ENCODE measurements around the gene MSI2.

The MSI2 gene

DNA sequence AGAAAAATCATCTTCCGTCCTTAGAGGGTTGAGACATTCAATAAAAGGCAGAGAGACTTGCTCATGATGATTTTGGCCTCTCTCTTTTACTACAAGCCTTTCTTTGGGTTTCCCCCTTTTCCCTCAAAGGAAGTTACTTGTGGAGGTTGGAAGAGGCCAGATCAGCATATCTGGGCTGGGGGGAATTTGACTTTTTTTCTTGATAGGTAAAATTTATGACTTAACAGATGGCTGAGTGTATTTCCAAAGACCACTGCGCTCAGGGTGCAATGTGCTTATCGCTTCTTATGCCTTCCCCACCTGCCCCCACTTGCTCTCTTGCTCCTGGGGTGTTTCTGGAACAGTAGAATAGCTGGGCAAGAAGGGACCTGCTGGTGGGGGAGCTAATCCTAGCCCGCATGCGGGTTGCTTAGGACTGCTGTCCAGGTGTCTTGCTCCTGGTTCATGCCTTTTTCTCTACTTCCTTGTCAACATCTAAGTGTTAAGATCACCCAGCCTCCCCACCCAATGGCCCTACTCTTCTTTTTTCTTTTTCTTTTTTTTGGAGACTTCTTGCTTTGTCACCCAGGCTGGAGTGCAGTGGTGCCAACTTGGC, 131.9 kb downstream of the MSI2 start:
- in situ Hi-C loops (cut with MboI; ENCODE audit: low sequenced_read_pairs): no loop called here

DNA sequence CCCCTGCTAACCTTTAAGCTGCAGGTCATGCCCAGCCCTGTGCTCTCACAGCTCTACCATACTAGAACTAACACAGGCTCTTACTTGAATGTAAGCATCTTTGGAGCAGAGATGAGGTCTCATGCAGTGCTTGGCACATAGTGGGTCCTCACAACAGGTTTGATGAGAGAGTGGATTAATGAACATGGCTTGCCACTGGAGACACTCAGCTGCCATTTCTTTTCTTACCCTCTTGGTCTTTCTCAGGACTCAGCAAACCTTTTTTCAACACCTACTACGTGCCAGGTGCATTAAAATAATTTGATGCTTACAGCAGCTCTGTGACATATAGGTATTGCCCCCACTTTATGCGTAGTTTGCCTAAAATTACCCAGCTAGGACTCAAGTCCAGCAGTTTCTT, 133.2 kb downstream of the MSI2 start:
- in situ Hi-C loops (cut with MboI; ENCODE audit: low sequenced_read_pairs): no loop called here

DNA sequence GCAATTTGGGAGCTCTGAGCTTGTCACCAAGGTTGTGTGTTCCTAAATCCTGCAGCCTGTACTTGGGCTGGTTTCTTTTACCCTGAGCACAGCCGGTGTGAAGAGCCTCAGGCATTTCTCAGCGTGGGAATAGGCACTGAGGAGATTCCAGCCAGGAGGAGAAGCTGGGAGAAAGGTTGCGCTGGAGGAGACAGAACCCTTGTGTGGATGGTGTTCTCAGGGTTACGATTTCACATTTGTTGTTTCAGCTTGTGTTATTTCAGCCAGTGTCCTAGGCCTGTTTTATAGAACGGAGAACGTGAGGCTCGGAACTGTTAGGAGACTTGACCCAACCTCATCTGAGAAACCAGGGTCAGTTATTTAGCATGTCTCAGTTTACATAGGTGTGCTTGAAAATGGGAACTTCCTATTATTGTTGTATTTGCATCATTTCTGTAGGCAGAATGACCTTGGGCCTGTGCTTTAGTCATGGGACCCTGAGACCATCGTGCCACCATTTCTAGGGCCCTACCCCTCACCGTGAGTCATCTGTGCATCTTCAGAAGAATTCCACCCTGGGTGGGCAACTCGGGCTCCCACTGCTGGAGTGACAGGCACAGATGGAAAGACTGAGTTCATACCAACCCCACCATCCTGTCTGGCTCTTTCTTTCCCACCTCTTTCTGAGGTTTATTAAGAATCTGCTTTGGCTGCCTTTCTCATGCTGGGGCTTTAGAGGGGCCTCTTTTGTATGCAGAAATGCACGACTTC, 134.9 kb downstream of the MSI2 start:
- in situ Hi-C loops (cut with MboI; ENCODE audit: low sequenced_read_pairs): no loop called here

DNA sequence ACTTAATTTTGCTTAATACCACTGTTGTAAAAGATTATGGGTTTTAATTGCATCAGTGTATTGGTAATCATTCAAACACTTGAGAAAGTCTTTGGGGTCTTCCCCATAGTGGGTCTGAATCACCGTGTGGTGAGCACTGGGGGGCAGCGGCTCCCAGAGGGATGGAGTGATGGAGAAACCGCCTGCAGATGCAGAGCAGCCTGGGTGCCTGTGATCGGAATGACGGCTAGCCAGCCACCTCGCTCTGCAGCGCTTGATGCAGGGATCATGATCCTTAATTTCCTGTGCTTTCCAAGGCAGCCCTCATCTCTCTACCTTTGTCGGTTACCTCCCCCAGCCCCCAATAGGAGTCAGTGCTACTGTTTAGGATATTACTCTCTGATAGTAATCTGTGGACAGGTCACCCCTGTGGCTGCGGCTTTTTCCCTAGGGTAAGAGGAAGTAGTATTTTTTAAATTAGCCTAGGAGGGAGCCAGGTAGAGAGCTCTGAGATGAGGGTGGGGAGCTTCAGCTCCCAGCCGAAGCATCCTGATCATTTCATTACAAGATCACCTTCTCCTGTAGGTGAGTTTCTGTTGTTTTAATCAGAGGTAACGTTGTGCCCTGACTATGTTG, 135.6 kb downstream of the MSI2 start:
- in situ Hi-C loops (cut with MboI; ENCODE audit: low sequenced_read_pairs): no loop called here

DNA sequence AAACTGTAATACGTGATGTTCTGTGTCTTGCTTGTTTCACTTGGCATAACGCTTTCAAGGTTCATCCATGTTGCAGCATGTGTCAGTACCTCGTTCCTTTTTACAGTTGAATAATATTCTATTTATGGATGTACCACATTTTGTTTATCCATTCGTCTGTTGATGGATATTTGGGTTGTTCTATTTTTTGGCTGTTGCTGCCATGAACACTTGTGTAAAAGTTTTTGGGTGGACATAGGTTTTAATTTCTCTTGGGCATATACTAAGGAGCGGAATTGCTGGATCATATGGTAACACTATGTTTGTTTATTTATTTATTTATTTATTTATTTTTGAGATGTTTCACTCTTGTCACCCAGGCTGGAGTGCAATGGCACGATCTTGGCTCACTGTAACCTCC, 137.0 kb downstream of the MSI2 start:
- in situ Hi-C loops (cut with MboI; ENCODE audit: low sequenced_read_pairs): no loop called here

DNA sequence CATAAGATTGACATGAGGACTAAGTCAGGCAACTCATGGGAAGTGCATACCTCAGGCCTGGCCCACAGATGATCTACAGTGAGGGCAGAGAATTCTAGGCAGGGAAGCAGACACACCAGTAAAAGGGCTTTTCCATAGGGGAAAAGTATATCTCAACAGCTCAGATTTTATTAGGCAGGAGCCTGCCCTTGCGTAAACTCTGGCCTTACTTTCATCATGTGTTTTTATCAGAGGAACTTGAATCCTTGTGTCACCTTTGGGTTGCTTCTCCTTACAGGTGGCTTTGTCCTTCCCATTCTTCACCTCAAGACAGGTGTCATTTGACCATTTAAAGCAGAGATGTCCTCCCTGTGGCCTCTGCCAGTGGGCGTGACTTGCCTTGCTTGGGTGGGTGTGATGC, 138.1 kb downstream of the MSI2 start:
- in situ Hi-C loops (cut with MboI; ENCODE audit: low sequenced_read_pairs): no loop called here

DNA sequence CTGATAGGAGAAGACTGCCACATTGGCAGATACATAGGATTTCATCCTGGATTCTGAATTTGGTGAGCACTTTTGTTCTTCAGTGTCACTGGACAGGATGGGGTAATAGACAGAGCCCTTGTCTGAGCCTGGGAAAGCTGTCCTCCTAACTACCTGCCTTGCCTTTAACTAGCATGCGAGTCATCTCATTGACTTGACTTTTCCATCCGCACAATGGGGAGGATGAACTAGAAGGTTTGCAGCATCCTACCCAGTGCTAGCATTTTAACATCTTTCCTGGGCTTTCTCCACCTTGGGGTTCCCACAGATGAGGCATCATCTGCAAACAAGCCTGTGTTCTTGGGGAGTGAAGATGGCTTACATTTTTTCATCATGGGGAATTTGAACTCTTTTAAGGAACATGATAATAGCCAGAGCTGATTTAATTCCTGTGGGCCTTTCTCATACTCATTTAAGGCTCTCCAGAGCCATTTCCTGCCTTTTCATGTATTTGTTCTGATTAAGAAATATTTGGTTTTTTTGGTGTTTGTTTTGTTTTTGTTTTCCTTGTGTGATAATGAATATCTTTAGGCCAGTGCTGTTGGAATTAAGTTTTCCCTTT, 139.5 kb downstream of the MSI2 start:
- in situ Hi-C loops (cut with MboI; ENCODE audit: low sequenced_read_pairs): no loop called here

DNA sequence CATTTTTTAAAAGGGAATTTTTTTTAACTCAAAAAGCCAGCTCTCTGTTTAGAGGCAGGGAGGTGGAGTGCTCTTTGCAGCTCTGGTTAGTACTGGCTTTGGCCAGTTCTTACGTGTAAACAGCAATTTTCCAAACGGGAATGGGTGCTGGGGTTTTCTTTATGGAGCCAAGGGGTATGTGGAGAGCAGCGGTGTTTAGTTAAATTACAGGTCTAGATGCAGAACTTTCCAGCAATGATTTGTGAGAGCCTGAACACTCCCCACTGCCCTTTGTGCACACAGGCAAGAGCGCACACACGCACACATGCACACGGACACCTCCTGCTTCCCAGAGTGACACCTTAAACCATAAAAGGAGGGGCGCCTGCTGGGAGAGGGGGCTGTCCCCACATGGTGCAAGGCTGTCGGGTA, 140.2 kb downstream of the MSI2 start:
- in situ Hi-C loops (cut with MboI; ENCODE audit: low sequenced_read_pairs): no loop called here

DNA sequence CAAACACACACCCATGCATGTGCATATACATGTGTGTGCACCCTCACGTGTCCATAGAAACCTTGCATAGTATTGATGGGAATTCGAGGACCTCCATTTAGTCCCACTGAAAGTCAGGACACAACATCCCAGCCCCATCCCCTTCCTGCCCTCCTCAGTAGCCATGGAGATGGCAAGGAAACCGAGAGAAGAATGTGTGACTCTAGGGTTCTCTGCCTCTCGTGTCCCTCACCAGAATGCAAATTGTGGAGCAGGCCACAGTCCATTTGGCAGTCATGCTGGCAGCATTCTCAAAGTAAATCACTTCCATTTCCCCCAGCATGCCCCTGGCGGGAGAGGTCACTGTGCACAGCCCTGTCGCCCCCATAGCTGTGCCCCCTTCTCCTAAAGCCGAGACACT, 141.1 kb downstream of the MSI2 start:
- in situ Hi-C loops (cut with MboI; ENCODE audit: low sequenced_read_pairs): no loop called here

DNA sequence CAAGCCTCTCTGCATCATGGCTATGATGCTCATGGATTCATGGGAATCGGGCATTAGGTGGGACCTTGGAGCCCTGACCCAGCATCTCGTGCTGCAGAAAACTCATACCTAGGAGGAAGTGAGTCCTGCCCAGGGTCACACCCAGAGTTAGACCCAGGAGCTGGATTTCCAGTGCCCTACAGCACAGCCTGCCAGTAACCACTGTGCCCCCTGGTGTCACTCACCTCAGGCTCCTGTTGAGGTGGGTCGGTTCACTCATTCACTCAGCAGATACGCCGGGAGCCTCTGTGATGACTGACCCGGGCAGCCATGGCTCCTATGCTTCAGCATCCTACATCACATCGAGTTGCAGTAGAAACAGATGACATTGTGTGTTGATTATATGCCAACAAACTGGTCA, 143.4 kb downstream of the MSI2 start:
- in situ Hi-C loops (cut with MboI; ENCODE audit: low sequenced_read_pairs): no loop called here

DNA sequence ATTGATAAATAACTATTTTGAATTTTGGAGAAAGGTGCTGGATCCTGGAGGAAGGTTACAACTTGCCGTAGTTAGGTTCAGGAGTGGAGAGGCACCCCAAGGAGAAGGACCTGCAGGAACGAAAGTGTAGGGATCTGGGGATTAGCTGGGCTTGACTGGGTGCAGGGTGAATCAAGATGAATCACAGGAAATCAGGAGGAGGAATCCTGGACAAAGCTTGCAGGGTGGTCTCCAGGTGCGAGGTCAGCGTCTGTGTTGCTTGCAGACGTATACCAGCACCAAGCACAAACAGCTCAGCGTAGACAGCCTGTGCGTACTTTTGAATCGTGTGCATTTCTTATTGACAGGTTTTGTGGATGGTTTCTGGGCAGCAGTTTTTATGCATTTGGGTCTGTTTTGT, 144.3 kb downstream of the MSI2 start:
- in situ Hi-C loops (cut with MboI; ENCODE audit: low sequenced_read_pairs): no loop called here

DNA sequence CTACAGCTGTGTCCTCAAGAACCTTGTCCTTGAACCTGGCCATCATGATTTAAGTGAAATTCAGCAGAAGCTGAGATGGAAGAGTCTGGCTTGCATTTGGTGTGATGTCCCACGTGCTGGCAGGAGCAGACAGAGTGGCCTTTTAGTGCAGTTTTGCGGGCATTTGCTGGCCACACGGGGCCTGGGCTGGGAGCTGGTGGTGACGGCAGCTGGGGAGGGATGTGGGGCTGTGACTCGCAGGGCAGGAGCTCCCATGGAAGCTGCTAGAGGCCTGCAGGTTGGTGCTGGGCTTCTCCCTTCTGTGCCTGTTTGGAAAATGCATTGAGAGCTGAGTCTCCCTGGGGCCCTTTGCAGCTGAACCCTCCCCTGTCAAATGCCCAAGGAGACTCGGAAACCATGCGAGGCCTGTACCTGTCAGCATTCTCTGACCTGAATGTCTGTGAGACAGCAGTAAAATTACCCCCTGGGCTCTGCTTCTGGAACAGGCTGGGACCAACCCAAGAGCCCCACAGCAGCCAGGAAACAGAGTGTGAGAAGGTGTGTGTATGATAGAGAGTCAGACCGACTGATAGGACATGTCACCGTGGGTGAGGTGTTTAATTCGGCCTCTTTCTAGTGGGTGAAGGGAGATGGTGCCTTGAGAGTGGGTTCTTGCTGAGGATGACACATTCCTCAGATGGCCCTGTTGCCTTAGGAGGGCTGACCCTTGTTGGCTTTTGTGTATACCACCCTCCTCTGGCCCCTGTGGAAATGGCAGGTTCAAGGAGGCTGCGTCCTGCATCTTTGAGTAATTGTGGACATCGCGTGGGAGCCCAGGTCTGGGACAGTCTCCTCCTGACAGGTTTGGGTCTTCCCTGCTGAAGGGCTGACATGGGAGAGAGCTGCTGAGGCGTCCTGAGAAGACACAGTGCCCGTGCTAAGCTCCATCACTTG, 145.5 kb downstream of the MSI2 start:
- in situ Hi-C loops (cut with MboI; ENCODE audit: low sequenced_read_pairs): no loop called here

DNA sequence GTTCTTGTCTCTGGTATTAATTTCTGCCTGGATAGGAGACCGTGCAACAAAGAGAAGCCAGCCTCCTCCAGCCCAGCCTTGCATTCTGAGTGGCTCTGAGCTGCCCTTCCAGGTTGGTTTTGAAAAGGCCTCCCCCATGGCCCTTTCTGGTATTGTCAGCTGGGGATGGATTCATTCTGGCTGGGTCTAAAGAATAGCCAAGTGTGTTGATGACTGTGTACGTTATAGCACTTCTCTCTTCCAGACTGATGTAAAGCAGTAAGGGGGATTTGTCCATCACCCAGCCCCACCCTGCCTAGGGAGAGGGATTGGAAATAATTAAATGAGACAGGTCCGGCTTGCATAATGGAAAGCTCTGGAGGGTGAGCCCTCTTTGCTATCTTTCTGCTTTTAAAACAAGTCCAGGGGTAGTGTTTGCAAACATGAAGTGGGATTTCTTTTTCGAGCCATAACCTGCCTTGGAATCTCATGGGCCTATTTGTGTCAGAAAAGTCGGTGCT, 146.4 kb downstream of the MSI2 start:
- in situ Hi-C loops (cut with MboI; ENCODE audit: low sequenced_read_pairs): no loop called here

DNA sequence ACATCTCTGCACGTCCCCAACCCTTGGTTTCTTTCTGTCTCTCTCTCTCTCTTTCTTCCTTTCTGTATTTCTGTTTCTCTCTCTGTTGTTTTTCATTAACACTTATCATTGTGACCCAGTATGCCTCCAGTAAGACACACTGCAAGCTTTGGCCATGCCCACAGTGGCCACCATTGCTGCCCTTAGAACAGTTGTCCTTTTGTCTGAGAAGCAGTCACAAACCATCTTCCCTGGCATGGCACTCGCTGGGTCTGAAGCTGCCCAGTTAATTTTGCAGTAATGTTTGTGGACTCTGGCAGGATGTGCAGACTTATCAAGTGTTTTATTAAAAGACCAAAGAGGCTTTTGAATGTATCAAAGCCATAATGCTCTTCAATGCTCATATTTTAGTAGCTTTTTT, 146.9 kb downstream of the MSI2 start:
- in situ Hi-C loops (cut with MboI; ENCODE audit: low sequenced_read_pairs): no loop called here

DNA sequence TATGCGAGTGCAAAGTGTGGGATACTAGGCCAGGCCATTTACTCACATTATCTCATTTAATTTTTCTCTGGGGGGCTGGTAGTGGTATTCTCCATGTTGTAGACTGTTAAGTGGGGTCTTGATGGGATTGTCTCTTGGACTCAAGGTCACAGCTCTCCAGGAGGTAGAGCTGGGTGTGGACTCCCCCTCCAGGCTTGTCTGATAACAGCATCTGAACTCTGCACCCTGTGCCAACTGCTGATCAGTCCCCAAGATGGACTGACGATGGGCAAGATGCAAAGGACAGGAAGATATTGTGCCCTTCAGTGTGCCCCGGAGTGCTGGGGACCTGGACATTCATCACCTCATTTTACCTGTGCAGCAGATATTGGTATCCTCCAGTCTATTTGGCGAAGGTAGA, 147.8 kb downstream of the MSI2 start:
- in situ Hi-C loops (cut with MboI; ENCODE audit: low sequenced_read_pairs): no loop called here

DNA sequence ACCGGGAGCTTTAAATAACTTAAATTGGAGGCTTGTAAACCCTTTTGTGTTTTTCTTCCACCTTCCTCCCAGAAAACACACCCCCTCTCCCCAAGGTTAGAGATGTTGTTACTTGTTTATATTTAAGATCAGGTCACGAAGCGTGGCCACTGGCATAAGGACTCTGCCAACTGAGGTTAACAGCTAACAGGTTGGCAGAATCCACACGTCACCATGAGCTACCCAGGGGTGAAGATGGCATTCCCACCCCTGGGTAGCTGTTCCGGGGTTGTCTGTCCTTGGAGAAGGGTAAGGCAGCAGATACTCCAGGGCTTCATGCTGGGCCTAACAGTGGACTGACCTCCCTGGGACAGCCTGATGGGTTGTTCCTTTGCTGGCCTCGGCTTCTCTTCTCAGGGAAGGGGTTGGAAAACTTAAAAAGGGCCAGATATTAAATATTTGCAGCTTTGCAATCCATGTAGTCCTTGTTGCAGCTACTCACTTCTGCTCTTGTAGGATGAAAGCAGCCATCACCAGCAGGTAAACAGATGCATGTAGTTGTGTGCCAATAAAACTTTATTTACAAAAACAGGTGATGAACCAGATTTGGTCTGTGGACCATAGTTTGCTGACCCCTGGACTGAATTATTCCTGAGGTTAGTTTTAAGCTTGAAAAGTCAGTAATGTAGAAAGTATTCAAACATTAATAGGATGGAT, 148.6 kb downstream of the MSI2 start:
- in situ Hi-C loops (cut with MboI; ENCODE audit: low sequenced_read_pairs): no loop called here

DNA sequence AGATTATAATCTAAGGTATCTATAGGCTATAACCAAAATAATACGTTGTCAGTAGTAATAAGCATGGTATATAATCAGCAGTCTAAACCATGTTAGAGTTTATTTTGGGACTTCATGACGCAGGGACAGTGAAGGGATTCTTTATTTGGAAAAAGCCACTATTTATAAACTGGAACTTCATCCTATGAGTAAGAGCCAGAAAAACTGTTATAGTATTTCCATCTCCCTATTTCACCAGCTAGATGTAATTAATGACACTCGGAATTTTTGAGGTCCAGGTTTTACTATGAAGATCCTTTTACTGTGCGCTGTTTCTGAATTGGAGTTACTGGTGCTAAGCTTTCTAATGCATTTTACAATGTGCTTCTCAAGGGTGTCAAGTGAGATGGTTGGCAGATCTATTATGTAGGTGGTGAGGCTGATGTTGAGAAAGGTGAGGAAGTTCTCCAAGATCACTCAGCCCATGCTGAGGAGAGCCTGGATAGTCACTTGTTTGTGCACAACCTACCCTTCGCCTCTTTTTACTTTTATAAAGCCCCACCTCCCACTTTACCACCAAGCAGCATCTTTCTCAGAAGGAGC, 149.3 kb downstream of the MSI2 start:
- in situ Hi-C loops (cut with MboI; ENCODE audit: low sequenced_read_pairs): no loop called here

DNA sequence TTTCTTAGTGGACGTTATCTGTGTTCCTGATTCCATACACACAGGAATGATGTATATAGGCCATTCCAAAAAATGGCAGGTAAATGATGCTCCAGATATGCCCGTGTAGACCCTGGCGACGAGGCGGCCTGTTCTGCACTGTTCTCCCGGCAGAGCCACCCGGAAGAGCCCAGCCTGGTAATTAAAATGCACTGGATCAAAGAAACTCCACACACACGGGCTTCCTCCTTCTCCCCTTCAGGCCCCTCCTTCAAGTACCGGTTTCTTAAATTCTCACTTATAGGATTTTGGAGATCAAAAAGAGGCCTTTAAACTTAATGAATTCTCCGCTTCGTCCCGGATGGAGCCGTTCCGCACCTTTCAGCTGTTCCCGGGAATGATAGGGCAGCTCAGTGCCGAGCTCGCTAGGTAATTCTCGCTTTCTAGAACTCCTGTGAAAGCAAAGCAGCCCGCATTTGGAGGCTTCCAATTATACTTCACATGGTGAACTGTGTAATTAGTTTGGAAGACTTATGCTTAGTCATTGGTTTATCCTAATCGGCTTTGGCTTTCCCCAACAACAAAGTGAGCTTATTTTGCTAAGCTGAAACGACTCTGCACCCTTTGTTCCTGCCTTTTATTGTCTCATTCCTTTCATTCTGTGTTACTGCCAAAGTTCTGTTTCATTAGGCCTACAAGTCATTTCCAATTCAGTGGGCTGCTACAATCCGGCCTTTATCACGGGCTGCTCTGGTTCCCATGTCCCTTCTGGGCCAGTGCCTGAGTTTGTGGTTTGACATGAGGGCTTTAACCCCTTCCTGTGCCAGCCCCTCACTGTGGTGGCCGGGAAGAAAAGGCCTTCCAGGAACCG, 150.0 kb downstream of the MSI2 start:
- in situ Hi-C loops (cut with MboI; ENCODE audit: low sequenced_read_pairs): no loop called here

DNA sequence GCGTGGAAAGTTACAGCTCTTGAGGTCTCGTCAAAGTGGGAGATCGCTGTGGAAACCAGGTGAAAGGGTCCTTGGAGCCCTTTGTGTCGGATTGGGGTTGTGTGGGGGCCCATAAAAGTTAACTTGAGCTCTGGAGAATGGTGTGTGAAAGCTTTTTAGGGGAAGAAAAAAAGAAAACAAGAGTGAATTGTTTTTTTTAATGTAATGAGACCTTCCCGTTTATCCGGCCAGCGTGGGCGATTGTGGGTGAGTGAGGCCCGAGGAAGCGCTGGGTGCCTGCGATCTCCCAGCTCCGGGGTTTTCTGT, 150.6 kb downstream of the MSI2 start:
- in situ Hi-C loops (cut with MboI; ENCODE audit: low sequenced_read_pairs): no loop called here
